ENCODE measurements around the gene PGAP6.

PGAP6 gene

DNA sequence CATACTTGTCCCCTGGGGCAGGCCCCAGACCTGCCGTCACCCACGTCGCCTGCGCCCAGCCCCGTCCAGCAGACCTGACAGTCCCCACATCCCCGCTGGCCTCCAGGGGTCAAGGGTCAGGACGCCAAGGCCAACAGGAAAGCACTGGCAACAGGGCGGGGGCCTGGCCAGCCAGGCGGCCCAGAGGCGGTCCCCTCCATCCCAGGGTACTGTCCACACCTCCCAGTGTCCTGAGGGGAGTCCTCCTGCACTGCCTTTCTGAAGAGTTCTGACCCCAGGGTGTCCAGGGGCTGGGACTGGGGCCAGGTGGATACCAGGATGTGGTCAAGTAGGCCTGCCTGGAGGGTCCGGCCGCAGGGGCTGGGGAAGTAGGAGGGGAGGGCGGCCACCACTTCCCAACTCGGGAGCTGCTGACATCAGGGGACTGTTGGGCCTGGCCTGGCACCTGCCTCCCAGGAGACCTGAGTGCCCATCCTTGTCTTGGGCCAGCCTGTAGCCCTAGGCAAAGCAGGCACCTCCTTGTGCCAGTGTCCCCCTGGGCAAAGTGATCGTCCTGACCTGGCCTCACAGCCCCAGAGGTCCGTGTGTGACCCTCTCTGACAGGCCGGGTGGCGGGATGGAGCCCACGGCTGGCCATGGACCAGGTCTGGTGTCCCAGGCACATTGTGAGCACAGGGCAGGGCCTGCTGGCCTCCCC is 22.6 kb downstream of the PGAP6 start:
- no peaks in the 10 kb centered on the region for H3K36me3 ChIP-seq (ENCODE audit: insufficient read depth, insufficient read length, low read length)
- peak overlapping the region; percentile 0 for H3K9ac ChIP-seq (ENCODE audit: insufficient read length, low read depth)
- H3K4me3 ChIP-seq (ENCODE audit: insufficient read length, low read depth), result no peak overlapping the region
- H3K27me3 ChIP-seq (ENCODE audit: insufficient read depth, insufficient read length), result peaks cover 3% of the 10 kb centered on the region
- DNase-seq (ENCODE audit: low read depth, low spot score), result no peak
- TF ChIP-seq YY1 (IDR thresholded peaks at IDR 0.05; ENCODE audit: insufficient read depth, insufficient read length) (no peak), SUZ12 (IDR thresholded peaks at IDR 0.05; ENCODE audit: extremely low read depth, insufficient read depth, insufficient read length) (no peak), ZNF274 (IDR thresholded peaks at IDR 0.05; ENCODE audit: low read depth, low read length) (no peak)
- H3K4me1 ChIP-seq (ENCODE audit: insufficient read depth, insufficient read length), result peaks cover 21% of the 10 kb centered on the region
- H3K9me3 ChIP-seq (ENCODE audit: insufficient read depth, low read length), result no peaks in the 10 kb centered on the region

DNA sequence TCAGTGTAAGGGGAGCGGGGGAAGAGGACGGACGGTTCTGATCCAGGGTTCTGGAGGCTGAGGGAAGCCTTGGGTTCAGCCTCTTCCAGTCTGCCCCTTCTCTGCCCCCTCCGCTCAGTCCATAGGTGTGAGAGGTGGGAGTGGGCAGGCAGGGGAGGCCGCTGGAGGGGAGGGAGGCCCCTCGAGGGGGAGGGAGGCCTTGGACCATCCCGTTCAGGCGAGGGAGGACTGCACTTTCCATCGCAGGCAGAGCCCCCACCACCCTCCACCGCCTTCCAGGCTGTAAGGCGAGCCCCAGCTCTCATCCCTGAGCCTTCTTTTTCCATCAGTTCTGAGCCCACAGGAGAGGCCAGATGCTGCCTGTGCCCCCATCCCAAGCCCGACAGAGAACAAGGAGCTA is 25.0 kb downstream of the PGAP6 start:
- H3K4me1 ChIP-seq (ENCODE audit: insufficient read depth, insufficient read length), result peaks cover 17% of the 10 kb centered on the region
- H3K9ac ChIP-seq (ENCODE audit: insufficient read length, low read depth), result no peak overlapping the region
- DNase-seq (ENCODE audit: low read depth, low spot score), result no peak
- no peak for TF ChIP-seq YY1 (IDR thresholded peaks at IDR 0.05; ENCODE audit: insufficient read depth, insufficient read length)
- TF ChIP-seq ZNF274 (IDR thresholded peaks at IDR 0.05; ENCODE audit: low read depth, low read length), result no peak
- TF ChIP-seq SUZ12 (IDR thresholded peaks at IDR 0.05; ENCODE audit: extremely low read depth, insufficient read depth, insufficient read length), result no peak
- H3K4me3 ChIP-seq (ENCODE audit: insufficient read length, low read depth), result no peak overlapping the region
- no peaks in the 10 kb centered on the region for H3K9me3 ChIP-seq (ENCODE audit: insufficient read depth, low read length)
- no peaks in the 10 kb centered on the region for H3K36me3 ChIP-seq (ENCODE audit: insufficient read depth, insufficient read length, low read length)
- peaks cover 7% of the 10 kb centered on the region for H3K27me3 ChIP-seq (ENCODE audit: insufficient read depth, insufficient read length)

DNA sequence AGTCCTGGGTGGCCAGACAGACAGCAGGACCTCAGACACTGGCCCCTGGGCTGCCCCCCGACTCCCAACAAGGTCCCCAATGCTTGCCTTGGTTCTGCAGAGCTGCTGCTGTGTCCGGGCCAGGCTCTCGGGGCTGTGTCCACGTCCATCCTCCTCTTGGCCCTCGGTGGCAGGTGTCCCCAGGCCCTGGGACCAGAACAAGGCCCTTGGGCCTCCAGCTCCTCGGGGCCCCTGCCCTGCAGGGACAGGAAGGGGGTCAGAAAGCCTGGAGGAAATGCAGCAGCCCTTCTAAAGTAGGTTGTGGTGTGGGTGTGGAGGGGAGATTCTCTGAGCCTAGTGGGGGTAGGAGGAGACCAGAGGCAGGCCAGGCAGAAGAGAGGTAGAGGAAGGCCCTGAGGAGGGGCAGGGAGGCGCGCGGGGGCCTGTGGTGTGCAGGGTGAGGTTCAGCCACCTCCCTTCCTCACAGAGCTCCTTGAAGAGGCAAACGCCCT is 26.8 kb downstream of the PGAP6 start:
- no peak for DNase-seq (ENCODE audit: low read depth, low spot score)
- no peak for TF ChIP-seq SUZ12 (IDR thresholded peaks at IDR 0.05; ENCODE audit: extremely low read depth, insufficient read depth, insufficient read length)
- TF ChIP-seq YY1 (IDR thresholded peaks at IDR 0.05; ENCODE audit: insufficient read depth, insufficient read length), result no peak
- no peak for TF ChIP-seq ZNF274 (IDR thresholded peaks at IDR 0.05; ENCODE audit: low read depth, low read length)
- H3K27me3 ChIP-seq (ENCODE audit: insufficient read depth, insufficient read length), result peaks cover 7% of the 10 kb centered on the region
- no peak overlapping the region for H3K4me3 ChIP-seq (ENCODE audit: insufficient read length, low read depth)
- H3K4me1 ChIP-seq (ENCODE audit: insufficient read depth, insufficient read length), result peaks cover 11% of the 10 kb centered on the region
- no peaks in the 10 kb centered on the region for H3K9me3 ChIP-seq (ENCODE audit: insufficient read depth, low read length)
- H3K9ac ChIP-seq (ENCODE audit: insufficient read length, low read depth), result no peak overlapping the region
- H3K36me3 ChIP-seq (ENCODE audit: insufficient read depth, insufficient read length, low read length), result peaks cover 10% of the 10 kb centered on the region

DNA sequence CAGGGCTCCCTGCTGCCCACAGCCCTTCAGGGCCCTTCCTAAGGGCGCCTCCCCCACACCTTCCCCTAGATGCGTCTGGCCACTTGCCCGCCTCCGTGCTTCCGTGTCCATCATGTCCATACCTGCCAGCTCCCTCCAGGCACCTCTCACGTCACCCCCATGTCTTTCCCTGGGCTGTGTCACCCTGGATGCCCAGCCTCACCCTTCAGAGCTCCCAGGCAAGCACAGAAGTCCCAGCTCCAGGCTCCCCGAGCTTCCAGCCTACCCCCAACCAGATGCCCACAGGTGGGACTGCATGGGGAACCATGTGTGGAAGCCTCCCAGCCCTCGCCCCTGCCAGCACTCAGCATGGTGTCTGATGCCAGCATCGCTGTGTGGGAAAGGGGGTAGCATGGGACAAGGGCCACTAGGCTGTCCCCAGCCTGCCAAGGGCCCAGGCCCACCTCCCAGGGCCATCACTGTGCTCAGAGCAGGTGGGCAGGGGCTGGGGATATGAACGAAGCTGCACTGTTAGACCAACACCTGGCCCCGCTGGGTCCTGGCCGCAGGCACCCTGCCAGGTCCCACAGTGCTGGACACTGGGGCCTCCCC is 27.4 kb downstream of the PGAP6 start:
- TF ChIP-seq SUZ12 (IDR thresholded peaks at IDR 0.05; ENCODE audit: extremely low read depth, insufficient read depth, insufficient read length) (no peak), ZNF274 (IDR thresholded peaks at IDR 0.05; ENCODE audit: low read depth, low read length) (no peak), YY1 (IDR thresholded peaks at IDR 0.05; ENCODE audit: insufficient read depth, insufficient read length) (no peak)
- Histone ChIP-seq H3K4me1 (ENCODE audit: insufficient read depth, insufficient read length) (peaks cover 11% of the 10 kb centered on the region), H3K36me3 (ENCODE audit: insufficient read depth, insufficient read length, low read length) (peaks cover 14% of the 10 kb centered on the region), H3K9me3 (ENCODE audit: insufficient read depth, low read length) (no peaks in the 10 kb centered on the region), H3K9ac (ENCODE audit: insufficient read length, low read depth) (peak overlapping the region; percentile 36), H3K4me3 (ENCODE audit: insufficient read length, low read depth) (no peak overlapping the region), H3K27me3 (ENCODE audit: insufficient read depth, insufficient read length) (peaks cover 7% of the 10 kb centered on the region)
- no peak for DNase-seq (ENCODE audit: low read depth, low spot score)

DNA sequence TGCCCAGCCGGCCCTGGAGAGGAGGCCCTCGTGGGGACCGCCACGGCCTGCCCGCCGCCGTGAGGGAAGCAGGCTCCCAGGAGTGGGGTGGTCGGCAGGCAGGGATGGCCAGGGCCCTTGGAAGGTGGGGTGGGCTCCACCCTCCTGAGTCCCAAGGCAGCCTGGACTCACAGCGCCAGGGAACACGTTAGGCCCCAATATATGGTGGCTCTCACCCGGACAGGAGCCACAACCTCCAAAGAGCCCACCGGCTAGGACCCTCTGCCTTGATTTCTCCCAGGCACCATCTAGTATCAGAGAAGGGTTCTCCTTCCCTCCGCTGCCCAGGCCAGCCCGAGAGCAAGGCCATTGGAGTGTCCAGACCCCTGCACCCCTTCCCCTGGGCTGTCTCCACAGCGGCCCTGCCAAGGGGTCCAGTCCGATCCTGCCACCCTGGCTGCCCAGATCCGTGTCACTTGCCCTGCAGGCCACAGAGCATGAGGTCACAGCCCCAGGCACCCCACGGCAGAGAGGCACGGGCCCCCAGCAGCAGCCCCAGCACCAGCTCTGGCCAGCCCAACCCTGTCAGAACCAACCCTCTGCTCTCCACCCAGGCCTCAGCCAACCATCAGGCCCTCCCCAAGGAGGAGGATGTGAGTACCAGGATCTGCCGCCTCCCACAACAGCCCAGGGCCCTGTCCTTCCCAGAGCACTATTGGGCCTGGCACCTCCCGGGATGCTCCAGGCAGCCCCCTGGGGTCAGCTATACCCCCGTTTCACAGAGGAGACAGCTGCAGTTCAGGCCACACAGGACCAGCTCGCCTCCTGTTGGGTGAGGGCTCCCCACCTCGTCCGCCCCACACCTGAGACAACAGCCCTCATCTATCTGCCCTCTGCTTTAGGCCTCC is 28.1 kb downstream of the PGAP6 start:
- H3K36me3 ChIP-seq (ENCODE audit: insufficient read depth, insufficient read length, low read length), result peaks cover 18% of the 10 kb centered on the region
- no peaks in the 10 kb centered on the region for H3K9me3 ChIP-seq (ENCODE audit: insufficient read depth, low read length)
- no peak for DNase-seq (ENCODE audit: low read depth, low spot score)
- H3K27me3 ChIP-seq (ENCODE audit: insufficient read depth, insufficient read length), result peaks cover 7% of the 10 kb centered on the region
- peaks cover 11% of the 10 kb centered on the region for H3K4me1 ChIP-seq (ENCODE audit: insufficient read depth, insufficient read length)
- H3K4me3 ChIP-seq (ENCODE audit: insufficient read length, low read depth), result peak overlapping the region; percentile 38
- TF ChIP-seq YY1 (IDR thresholded peaks at IDR 0.05; ENCODE audit: insufficient read depth, insufficient read length) (no peak), SUZ12 (IDR thresholded peaks at IDR 0.05; ENCODE audit: extremely low read depth, insufficient read depth, insufficient read length) (no peak), ZNF274 (IDR thresholded peaks at IDR 0.05; ENCODE audit: low read depth, low read length) (no peak)
- peak overlapping the region; percentile 83 for H3K9ac ChIP-seq (ENCODE audit: insufficient read length, low read depth)

DNA sequence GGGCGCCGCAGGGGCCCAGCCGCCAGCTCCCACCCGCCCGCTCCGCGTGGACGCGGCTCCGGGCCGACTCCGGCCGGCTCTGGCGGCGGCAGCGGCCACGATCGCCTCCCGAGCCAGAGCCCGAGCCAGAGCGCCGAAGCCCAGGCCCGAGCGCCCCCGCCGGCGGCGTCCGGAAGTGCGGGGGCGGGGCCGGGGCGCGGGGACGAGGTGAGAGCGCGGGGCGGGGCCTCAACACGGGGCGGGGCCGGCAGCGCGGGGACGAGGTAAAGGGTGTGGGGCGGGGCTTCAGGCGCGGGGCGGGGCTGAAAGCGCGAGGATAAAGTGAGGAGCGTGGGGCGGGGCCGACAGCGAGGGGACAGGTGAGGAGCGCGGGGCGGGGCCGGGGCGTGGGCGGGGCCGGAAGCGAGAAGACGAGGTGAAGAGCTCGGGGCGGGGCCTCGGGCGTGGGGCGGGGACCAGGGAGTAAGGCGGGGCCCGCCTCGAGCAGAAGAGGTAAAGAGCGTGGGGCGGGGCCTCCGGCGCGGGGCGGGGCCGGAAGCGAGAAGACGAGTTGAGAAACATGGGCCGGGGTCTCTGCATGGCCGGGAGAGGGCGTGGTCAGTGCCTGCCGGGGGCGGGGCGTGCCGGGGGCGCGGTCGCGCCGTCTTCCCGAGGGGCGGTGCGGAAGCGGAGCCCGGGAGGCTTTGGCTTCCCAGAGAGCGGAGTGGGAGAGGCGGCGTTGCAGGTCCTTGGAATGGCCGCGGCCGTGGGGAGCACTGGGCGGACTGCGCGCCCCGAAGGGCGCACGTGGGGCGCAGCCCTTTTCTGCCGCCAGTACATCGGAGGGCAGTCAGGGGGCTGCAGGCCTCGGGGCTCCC is 29.0 kb downstream of the PGAP6 start, which contains the start of gene AXIN1:
AXIN1 (minus strand) TSS at position 177 of the 857 bp plus-strand sequence. CDS start 5,698 bp downstream, outside the sequence.
- Histone ChIP-seq H3K9ac (ENCODE audit: insufficient read length, low read depth) (peak within 1 kb of the TSS; percentile 86), H3K4me1 (ENCODE audit: insufficient read depth, insufficient read length) (peaks cover 11% of the 10 kb centered on the region), H3K9me3 (ENCODE audit: insufficient read depth, low read length) (no peaks in the 10 kb centered on the region), H3K36me3 (ENCODE audit: insufficient read depth, insufficient read length, low read length) (peaks cover 25% of the 10 kb centered on the region), H3K27me3 (ENCODE audit: insufficient read depth, insufficient read length) (peaks cover 7% of the 10 kb centered on the region), H3K4me3 (ENCODE audit: insufficient read length, low read depth) (peak within 1 kb of the TSS; percentile 74)
- DNase-seq (ENCODE audit: low read depth, low spot score), result peak; percentile 97
- TF ChIP-seq SUZ12 (IDR thresholded peaks at IDR 0.05; ENCODE audit: extremely low read depth, insufficient read depth, insufficient read length) (no peak), YY1 (IDR thresholded peaks at IDR 0.05; ENCODE audit: insufficient read depth, insufficient read length) (no peak), ZNF274 (IDR thresholded peaks at IDR 0.05; ENCODE audit: low read depth, low read length) (no peak)
